Endothelial cell (in vitro differentiated cells): ENCODE measurements around the gene MAP1LC3B. TPM values are rescaled to one million over a fixed set of nuclear protein-coding genes. Genes with fewer than 3 reads are reported as not detected.

Source experiments
- DNase-seq: peaks from one replicate; pipeline ENCODE4 v3.0.0; 2021; ENCODE audit warnings: low spot score
- H3K27ac Mint-ChIP-seq: one replicate; pipeline ENCODE4 v1.8.0; 2021; ENCODE audit warnings: mixed read lengths, inconsistent platforms; ENCODE audit not compliant: unreplicated experiment
- H3K27me3 Mint-ChIP-seq: one replicate; pipeline ENCODE4 v1.8.0; 2021; ENCODE audit warnings: mild to moderate bottlenecking, moderate library complexity, mixed read lengths, inconsistent platforms; ENCODE audit not compliant: unreplicated experiment
- H3K36me3 Mint-ChIP-seq: one replicate; pipeline ENCODE4 v1.8.0; 2021; ENCODE audit warnings: mild to moderate bottlenecking, low read depth, mixed read lengths, inconsistent platforms; ENCODE audit not compliant: unreplicated experiment
- H3K4me1 Mint-ChIP-seq: one replicate; pipeline ENCODE4 v1.8.0; 2021; ENCODE audit warnings: mild to moderate bottlenecking, mixed read lengths, inconsistent platforms; ENCODE audit not compliant: unreplicated experiment
- H3K4me3 Mint-ChIP-seq: one replicate; pipeline ENCODE4 v1.8.0; 2021; ENCODE audit warnings: mild to moderate bottlenecking, mixed read lengths, inconsistent platforms; ENCODE audit not compliant: unreplicated experiment
- H3K9me3 Mint-ChIP-seq: one replicate; pipeline ENCODE4 v1.8.0; 2021; ENCODE audit warnings: mixed read lengths, inconsistent platforms; ENCODE audit not compliant: unreplicated experiment
- total RNA-seq: library from RNA; stranded (reverse); fragmentation: NEBNext Ultra II Directional; extraction: Animal tissue kit (Norgen Biotek cat#: 25700); gene quantifications from one replicate; pipeline ENCODE4 v1.2.1, GENCODE V29; 2021; ENCODE audit not compliant: unreplicated experiment
- TF ChIP-seq, protein P1 (sequence below): fragments of 200-600 bp; sonication (generic); IDR thresholded peaks from one replicate; pipeline ENCODE4 v1.5.0; 2021; ENCODE audit warnings: antibody characterized with exemption; ENCODE audit not compliant: unreplicated experiment

Gene MAP1LC3B
- total RNA-seq, 1 donor from 2014 or later, result 71.6 TPM

GRCh38 chr16:87422106-87422505, 30.0 kb downstream of the MAP1LC3B start:
- H3K27me3 Mint-ChIP-seq, result peaks cover 5% of the 10 kb centered on the region
- peaks cover 47% of the 10 kb centered on the region for H3K36me3 Mint-ChIP-seq
- no peaks in the 10 kb centered on the region for H3K9me3 Mint-ChIP-seq
- no peaks in the 10 kb centered on the region for H3K4me1 Mint-ChIP-seq
- no peak for DNase-seq
- peak overlapping the region; percentile 43 for H3K4me3 Mint-ChIP-seq
- TF ChIP-seq, protein P1, sequence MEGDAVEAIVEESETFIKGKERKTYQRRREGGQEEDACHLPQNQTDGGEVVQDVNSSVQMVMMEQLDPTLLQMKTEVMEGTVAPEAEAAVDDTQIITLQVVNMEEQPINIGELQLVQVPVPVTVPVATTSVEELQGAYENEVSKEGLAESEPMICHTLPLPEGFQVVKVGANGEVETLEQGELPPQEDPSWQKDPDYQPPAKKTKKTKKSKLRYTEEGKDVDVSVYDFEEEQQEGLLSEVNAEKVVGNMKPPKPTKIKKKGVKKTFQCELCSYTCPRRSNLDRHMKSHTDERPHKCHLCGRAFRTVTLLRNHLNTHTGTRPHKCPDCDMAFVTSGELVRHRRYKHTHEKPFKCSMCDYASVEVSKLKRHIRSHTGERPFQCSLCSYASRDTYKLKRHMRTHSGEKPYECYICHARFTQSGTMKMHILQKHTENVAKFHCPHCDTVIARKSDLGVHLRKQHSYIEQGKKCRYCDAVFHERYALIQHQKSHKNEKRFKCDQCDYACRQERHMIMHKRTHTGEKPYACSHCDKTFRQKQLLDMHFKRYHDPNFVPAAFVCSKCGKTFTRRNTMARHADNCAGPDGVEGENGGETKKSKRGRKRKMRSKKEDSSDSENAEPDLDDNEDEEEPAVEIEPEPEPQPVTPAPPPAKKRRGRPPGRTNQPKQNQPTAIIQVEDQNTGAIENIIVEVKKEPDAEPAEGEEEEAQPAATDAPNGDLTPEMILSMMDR, result no peak
- H3K27ac Mint-ChIP-seq, result no peak overlapping the region

DNA sequence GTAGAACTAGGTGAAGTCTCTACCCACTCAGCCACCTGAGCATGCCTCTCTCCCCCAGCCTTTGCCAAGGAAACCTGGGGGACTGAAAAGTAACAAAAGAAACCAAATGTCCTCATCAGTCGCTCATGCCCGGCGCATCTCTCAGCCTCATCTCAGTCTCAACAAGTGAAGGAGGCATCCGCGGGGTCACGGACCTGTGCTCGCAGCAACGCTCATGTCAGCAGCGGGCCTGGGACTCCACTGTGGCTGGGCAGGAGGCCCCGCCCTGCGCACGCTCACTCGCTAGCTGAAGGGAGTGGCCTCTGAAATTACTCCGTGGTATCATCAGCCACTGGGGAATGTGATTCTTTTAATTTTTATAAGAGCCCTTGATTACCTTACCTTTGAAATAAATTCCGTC, 31.3 kb downstream of the MAP1LC3B start:
- no peak overlapping the region for H3K4me3 Mint-ChIP-seq
- H3K36me3 Mint-ChIP-seq, result peaks cover 47% of the 10 kb centered on the region
- TF ChIP-seq, protein P1, result no peak
- no peak for DNase-seq
- no peaks in the 10 kb centered on the region for H3K4me1 Mint-ChIP-seq
- H3K9me3 Mint-ChIP-seq, result no peaks in the 10 kb centered on the region
- peaks cover 5% of the 10 kb centered on the region for H3K27me3 Mint-ChIP-seq
- no peak overlapping the region for H3K27ac Mint-ChIP-seq

- H3K4me3 Mint-ChIP-seq, result peak overlapping the region; percentile 28
- peaks cover 47% of the 10 kb centered on the region for H3K36me3 Mint-ChIP-seq
- DNase-seq, result no peak
- TF ChIP-seq, protein P1, result no peak
- no peaks in the 10 kb centered on the region for H3K9me3 Mint-ChIP-seq
- no peak overlapping the region for H3K27ac Mint-ChIP-seq
- peaks cover 6% of the 10 kb centered on the region for H3K27me3 Mint-ChIP-seq
- H3K4me1 Mint-ChIP-seq, result no peaks in the 10 kb centered on the region
Observed at GRCh38 chr16:87424266-87424665, 32.1 kb downstream of the MAP1LC3B start.

DNA sequence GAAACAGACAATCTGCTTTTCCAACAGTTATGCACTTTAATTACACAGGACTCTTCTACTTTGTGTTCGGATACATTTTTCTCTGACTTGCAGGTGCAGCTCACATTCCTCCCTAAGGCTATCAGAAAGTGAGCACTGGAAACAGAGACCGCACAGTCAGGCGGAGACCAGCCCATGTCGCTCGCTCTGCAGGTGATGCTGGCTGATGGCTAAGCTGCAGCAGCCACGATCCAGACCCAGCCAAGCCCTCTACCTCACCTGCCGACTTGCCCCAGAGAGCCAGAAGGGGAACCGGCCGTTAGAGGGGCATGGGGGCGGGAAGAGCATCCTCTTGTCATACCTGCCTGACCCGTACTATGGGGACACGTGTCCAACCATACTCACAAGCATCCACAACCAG, 33.8 kb downstream of the MAP1LC3B start:
- no peak overlapping the region for H3K4me3 Mint-ChIP-seq
- no peak overlapping the region for H3K27ac Mint-ChIP-seq
- no peaks in the 10 kb centered on the region for H3K4me1 Mint-ChIP-seq
- H3K9me3 Mint-ChIP-seq, result no peaks in the 10 kb centered on the region
- peaks cover 39% of the 10 kb centered on the region for H3K36me3 Mint-ChIP-seq
- H3K27me3 Mint-ChIP-seq, result peaks cover 6% of the 10 kb centered on the region
- TF ChIP-seq, protein P1, result no peak
- no peak for DNase-seq

DNA sequence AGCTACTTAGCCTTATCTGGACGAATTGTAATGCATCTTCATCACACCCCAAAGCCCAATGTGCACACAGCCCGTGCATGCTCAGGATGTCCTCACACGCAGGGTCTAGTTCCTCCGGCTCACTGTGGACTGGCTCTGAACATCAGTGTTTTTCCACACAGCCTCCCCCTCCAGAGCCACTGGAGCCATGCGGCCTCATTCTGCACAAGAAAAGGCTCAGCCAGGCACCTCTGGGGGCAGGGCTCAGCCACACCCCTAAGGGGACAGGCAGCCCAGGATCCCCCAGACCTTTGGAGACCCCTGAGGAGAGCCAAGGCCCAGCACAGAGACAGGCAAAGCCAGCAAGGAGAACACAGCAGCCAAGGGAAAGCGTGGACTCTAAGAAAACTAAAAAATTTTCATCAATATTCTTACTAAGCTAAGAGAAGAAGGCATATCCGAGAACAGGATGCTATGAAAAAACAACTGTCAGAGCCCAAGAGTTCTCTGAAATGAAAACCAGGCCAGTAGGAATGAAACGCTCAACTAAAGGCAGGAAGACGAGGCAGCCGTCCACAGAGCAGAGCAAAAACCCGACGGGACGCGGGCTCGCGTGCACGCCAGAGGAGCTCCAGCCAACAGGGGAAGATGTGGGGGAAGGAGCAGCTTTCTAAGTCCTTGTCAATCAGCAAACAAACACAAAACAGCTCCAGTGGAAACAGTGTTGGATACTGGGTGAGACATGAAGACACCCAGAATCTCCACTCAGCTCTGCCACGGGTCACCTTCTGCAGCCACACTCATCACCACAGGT, 34.5 kb downstream of the MAP1LC3B start:
- peaks cover 41% of the 10 kb centered on the region for H3K36me3 Mint-ChIP-seq
- H3K27ac Mint-ChIP-seq, result no peak overlapping the region
- no peaks in the 10 kb centered on the region for H3K4me1 Mint-ChIP-seq
- no peak for DNase-seq
- H3K9me3 Mint-ChIP-seq, result no peaks in the 10 kb centered on the region
- H3K27me3 Mint-ChIP-seq, result peaks cover 8% of the 10 kb centered on the region
- H3K4me3 Mint-ChIP-seq, result peak overlapping the region; percentile 71
- TF ChIP-seq, protein P1, result no peak
